Gastrocnemius medialis (tissue), 4 donors: ENCODE data around the gene COPS7A. TPM values are rescaled to one million over a fixed set of nuclear protein-coding genes. Genes with fewer than 3 reads are reported as not detected.

ENCODE experiments used
- ATAC-seq, 2 donors: fragments of 150-250 bp; one replicate each; pipeline ENCODE4 v1.9.1; 2016
- DNase-seq, 2 donors: peaks; one replicate each; pipeline ENCODE4 v3.0.0-alpha.2; 2019
- H3K27ac ChIP-seq, 4 donors: fragments of 200-600 bp; sonication (generic); 1 replicate in 1 of 4; 2 replicates in 3 of 4; pipeline ENCODE4 v1.5.1; 2016 to 2018; ENCODE audit warnings: mild to moderate bottlenecking in 2 of 4, moderate library complexity in 1 of 4
- H3K27me3 ChIP-seq, 3 donors: fragments of 200-600 bp; sonication (generic) in 2 of 3; 1 replicate in 1 of 3; 2 replicates in 2 of 3; pipeline versions ENCODE4 v1.5.1 to v1.6.0; 2016 to 2019; ENCODE audit warnings: mild to moderate bottlenecking in 1 of 3, moderate library complexity in 1 of 3
- H3K36me3 ChIP-seq, 2 donors: fragments of 200-600 bp; sonication (generic) in 1 of 2; one replicate each; pipeline ENCODE4 v1.5.1; 2017 to 2018
- H3K4me1 ChIP-seq, 2 donors: fragments of 200-600 bp; sonication (generic) in 1 of 2; one replicate each; pipeline ENCODE4 v1.5.1; 2016 to 2017; ENCODE audit warnings: mild to moderate bottlenecking in 2 of 2
- H3K4me3 ChIP-seq, 4 donors: fragments of 200-600 bp; sonication (generic) in 3 of 4; 1 replicate in 1 of 4; 2 replicates in 3 of 4; pipeline ENCODE4 v1.5.1; 2016 to 2019; ENCODE audit warnings: mild to moderate bottlenecking in 2 of 4
- H3K9me3 ChIP-seq, 3 donors: fragments of 200-600 bp; sonication (generic) in 2 of 3; 1 replicate in 1 of 3; 2 replicates in 2 of 3; pipeline ENCODE4 v1.5.1; 2016 to 2019
- POLR2A ChIP-seq, 2 donors: fragments of 450-650 bp; IDR thresholded peaks; one replicate each; pipeline ENCODE4 v1.6.1; 2017; ENCODE audit warnings: antibody characterized with exemption in 2 of 2, mild to moderate bottlenecking in 2 of 2, moderate library complexity in 2 of 2
- in situ Hi-C, 4 donors: fragments of 200-750 bp; cut with MboI; loops; one replicate each; pipeline versions ENCODE4 v1.15.0 to v1.8.0; 2017; ENCODE audit warnings: low sequenced_read_pairs in 4 of 4
- intact Hi-C: fragments of 100-400 bp; cut with DNase I; formaldehyde crosslinking; loops from one replicate; pipeline ENCODE4 v1.15.1; 2023; ENCODE audit warnings: low total_unique reads
- total RNA-seq, 4 donors: library from RNA; depleted of rRNA; stranded (reverse); fragments of >200 nt; gene quantifications; one replicate each; pipeline versions ENCODE4 v1.1.0 to v1.2.3, GENCODE V29; 2016
- TF ChIP-seq, protein P1 (sequence below), 5 experiments: fragments of 450-650 bp in 3 of 5; fragments of 200-600 bp in 2 of 5; sonication (generic) in 2 of 5; IDR thresholded peaks in 4 of 5; conservative IDR thresholded peaks in 1 of 5; 1 replicate in 4 of 5; 2 replicates in 1 of 5; pipeline ENCODE4 v1.5.1; 2016 to 2019; ENCODE audit warnings: antibody characterized with exemption in 5 of 5, mild to moderate bottlenecking in 3 of 5, moderate library complexity in 3 of 5

COPS7A gene
- total RNA-seq, 4 donors from 2014 or later, result 82.0 to 132 (median 99.0) TPM

GRCh38 chr12:6757028-6757690, 33.3 kb downstream of the COPS7A start:
- in situ Hi-C loops (no loop called here), intact Hi-C loops (no loop called here)
- Histone ChIP-seq H3K36me3 (no peaks in the 10 kb centered on the region), H3K9me3 (no peaks in the 10 kb centered on the region), H3K27ac (no peak overlapping the region), H3K4me1 (peaks cover 4 to 6% of the 10 kb centered on the region in 2 donors), H3K27me3 (no peaks in the 10 kb centered on the region), H3K4me3 (no peak overlapping the region)
- no peak for DNase-seq
- TF ChIP-seq, protein P1, sequence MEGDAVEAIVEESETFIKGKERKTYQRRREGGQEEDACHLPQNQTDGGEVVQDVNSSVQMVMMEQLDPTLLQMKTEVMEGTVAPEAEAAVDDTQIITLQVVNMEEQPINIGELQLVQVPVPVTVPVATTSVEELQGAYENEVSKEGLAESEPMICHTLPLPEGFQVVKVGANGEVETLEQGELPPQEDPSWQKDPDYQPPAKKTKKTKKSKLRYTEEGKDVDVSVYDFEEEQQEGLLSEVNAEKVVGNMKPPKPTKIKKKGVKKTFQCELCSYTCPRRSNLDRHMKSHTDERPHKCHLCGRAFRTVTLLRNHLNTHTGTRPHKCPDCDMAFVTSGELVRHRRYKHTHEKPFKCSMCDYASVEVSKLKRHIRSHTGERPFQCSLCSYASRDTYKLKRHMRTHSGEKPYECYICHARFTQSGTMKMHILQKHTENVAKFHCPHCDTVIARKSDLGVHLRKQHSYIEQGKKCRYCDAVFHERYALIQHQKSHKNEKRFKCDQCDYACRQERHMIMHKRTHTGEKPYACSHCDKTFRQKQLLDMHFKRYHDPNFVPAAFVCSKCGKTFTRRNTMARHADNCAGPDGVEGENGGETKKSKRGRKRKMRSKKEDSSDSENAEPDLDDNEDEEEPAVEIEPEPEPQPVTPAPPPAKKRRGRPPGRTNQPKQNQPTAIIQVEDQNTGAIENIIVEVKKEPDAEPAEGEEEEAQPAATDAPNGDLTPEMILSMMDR (IDR thresholded peaks at IDR 0.05 in 4 of 5, conservative IDR thresholded peaks at IDR 0.05 in 1 of 5), result no peak
- no peak for TF ChIP-seq POLR2A (IDR thresholded peaks at IDR 0.05)
- no peak for ATAC-seq

DNA sequence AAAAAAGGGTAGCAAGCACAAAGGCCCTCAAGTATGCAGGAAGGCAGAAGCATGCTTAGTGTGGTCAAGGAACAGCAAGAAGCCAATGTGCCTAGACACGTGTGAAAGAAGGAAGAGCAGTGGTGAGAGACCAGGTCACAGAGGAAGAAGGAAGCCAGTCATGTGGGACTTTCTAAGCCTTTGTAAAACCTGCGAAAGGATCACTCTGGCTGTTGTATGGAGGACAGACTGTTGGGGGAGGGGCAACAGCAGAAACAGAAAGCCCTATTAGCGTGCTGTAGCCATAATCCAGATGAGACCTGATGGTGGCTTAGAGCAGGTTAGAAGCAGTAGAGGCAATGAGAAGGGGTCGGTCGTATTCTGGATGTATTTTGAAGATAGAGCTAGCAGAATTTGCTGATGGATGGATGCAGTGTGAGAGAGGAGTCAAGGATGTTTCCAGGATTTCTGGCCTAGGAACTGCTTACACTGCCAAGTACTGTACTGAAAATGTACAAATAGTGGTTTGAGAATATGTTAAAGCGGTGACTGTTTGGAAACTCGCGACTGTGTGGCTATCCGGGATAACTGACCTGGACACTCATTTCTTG, 34.8 kb downstream of the COPS7A start:
- in situ Hi-C loops, result no loop called here
- peaks cover 0 to 5% of the 10 kb centered on the region in 2 donors for H3K4me1 ChIP-seq
- intact Hi-C loops, result no loop called here
- H3K27ac ChIP-seq, result no peak overlapping the region
- no peak overlapping the region for H3K4me3 ChIP-seq
- H3K36me3 ChIP-seq, result no peaks in the 10 kb centered on the region
- DNase-seq (no peak), ATAC-seq (no peak)
- H3K9me3 ChIP-seq, result no peaks in the 10 kb centered on the region
- no peaks in the 10 kb centered on the region for H3K27me3 ChIP-seq
- TF ChIP-seq, protein P1 (IDR thresholded peaks at IDR 0.05 in 4 of 5, conservative IDR thresholded peaks at IDR 0.05 in 1 of 5), result no peak
- TF ChIP-seq POLR2A (IDR thresholded peaks at IDR 0.05), result no peak

DNA sequence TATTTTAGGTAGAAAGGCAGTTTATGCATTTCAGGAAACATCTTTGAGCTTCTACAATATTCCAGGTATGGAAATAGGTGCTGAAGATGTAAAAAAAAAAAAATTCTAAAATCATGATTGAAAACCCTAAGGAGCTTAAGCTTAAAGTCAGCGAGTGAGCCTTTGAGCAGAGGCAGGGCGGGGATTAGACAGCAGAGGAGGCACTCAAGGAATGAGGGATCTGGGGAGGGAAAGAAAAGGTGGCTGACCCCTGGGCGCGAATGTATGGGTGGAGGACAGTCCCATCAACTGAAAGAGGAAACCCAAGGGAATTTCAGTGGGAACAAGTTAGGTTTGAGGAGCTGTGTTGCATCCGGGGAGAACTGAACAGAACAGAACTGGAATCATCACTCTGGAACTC, 35.9 kb downstream of the COPS7A start:
- no peaks in the 10 kb centered on the region for H3K27me3 ChIP-seq
- ATAC-seq (no peak), DNase-seq (no peak)
- intact Hi-C loops, result no loop called here
- H3K4me3 ChIP-seq, result no peak overlapping the region
- in situ Hi-C loops, result no loop called here
- H3K4me1 ChIP-seq, result peaks cover 0 to 7% of the 10 kb centered on the region in 2 donors
- TF ChIP-seq, protein P1 (IDR thresholded peaks at IDR 0.05 in 4 of 5, conservative IDR thresholded peaks at IDR 0.05 in 1 of 5), result no peak
- no peak for TF ChIP-seq POLR2A (IDR thresholded peaks at IDR 0.05)
- H3K9me3 ChIP-seq, result no peaks in the 10 kb centered on the region
- H3K27ac ChIP-seq, result no peak overlapping the region
- no peaks in the 10 kb centered on the region for H3K36me3 ChIP-seq

- TF ChIP-seq, protein P1 (IDR thresholded peaks at IDR 0.05 in 4 of 5, conservative IDR thresholded peaks at IDR 0.05 in 1 of 5), result no peak
- no peak for TF ChIP-seq POLR2A (IDR thresholded peaks at IDR 0.05)
- in situ Hi-C loops, result no loop called here
- Histone ChIP-seq H3K4me1 (peaks cover 14 to 21% of the 10 kb centered on the region in 2 donors), H3K36me3 (no peaks in the 10 kb centered on the region), H3K4me3 (no peak overlapping the region), H3K9me3 (no peaks in the 10 kb centered on the region), H3K27ac (peak overlapping the region; percentile 73 to 85 (median 82)), H3K27me3 (peaks cover 0 to 9% (median 0%) of the 10 kb centered on the region in 3 donors)
- DNase-seq (no peak), ATAC-seq (no peak)
- intact Hi-C loops, result no loop called here
These were observed 39.5 kb downstream of the COPS7A start for GRCh38 chr12:6763380-6763779.
